WI38 (cell line): Measurements from ENCODE around the gene EFCAB12.

ENCODE experiments used
- H3K4me3 ChIP-seq: 2 replicates; pipeline ENCODE4 v1.5.1; 2011; ENCODE audit warnings: low read depth, mild to moderate bottlenecking, control low read depth, low read length
- TF ChIP-seq, protein P1 (sequence below): IDR thresholded peaks from 2 replicates; pipeline ENCODE4 v1.5.1; 2012; ENCODE audit warnings: low read depth, mild to moderate bottlenecking, control low read depth, low read length

Gene EFCAB12

DNA sequence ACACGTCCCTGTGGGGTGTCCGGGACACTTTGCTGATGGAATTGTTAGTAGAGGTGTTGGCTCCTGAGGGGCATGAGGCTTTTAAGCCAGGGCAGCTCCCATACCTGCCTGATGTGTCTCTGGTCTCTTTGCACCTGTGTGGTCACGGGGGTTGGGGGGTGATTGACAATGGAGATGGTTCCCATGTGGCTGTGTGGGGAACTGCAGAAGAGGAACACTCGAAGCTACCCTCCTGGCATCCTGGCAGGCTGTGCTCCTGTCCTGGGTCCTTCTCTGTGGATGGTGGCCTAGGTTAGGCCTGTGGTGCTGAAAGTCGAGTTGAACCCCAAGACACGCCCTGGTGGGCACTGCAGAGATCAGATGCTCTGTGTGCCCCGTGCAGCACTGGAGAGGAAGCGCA, 76.4 kb downstream of the EFCAB12 start:
- TF ChIP-seq, protein P1, sequence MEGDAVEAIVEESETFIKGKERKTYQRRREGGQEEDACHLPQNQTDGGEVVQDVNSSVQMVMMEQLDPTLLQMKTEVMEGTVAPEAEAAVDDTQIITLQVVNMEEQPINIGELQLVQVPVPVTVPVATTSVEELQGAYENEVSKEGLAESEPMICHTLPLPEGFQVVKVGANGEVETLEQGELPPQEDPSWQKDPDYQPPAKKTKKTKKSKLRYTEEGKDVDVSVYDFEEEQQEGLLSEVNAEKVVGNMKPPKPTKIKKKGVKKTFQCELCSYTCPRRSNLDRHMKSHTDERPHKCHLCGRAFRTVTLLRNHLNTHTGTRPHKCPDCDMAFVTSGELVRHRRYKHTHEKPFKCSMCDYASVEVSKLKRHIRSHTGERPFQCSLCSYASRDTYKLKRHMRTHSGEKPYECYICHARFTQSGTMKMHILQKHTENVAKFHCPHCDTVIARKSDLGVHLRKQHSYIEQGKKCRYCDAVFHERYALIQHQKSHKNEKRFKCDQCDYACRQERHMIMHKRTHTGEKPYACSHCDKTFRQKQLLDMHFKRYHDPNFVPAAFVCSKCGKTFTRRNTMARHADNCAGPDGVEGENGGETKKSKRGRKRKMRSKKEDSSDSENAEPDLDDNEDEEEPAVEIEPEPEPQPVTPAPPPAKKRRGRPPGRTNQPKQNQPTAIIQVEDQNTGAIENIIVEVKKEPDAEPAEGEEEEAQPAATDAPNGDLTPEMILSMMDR = peak; percentile 26; the same call in 1 of the 2 replicates
- no peak overlapping the region for H3K4me3 ChIP-seq
